Measurements from ENCODE around the gene ACTN4. TPM values are rescaled to one million over a fixed set of nuclear protein-coding genes. Genes with fewer than 3 reads are reported as not detected.
A peak's percentile ranks its signal among the peaks of the same experiment; 100 is the strongest.

The ACTN4 gene
- polyA plus RNA-seq, 2 of the 4 experiments (the other 2 are of a cell fraction): 605 to 967 TPM

GRCh38 chr19:38723990-38724854 lies 76.8 kb downstream of the ACTN4 start:
- CTCF ChIA-PET: interaction anchor here (1.1 to 38.0 kb wide), 16 partner anchors 7 to 322 kb away, joined by 3 to 764 read pairs (median 6); partner anchors contain the start of genes FAM98C, MRPS12 and SARS2
- peaks cover 43% of the 10 kb centered on the region for H3K4me1 ChIP-seq
- no peak overlapping the region for H3K4me3 ChIP-seq
- POLR2A ChIA-PET: interaction anchor here (0.6 to 1.0 kb wide), 3 partner anchors 78 to 108 kb away, joined by 3 read pairs; no protein-coding TSS in a partner anchor
- DNase-seq (ENCODE audit: low read depth in 1 of 2, low spot score in 1 of 2): no peak
- 92% methylated on average over 42 of the region's 42 CpGs for WGBS (ENCODE audit: missing lambda C conversion rate)
- no peak overlapping the region for H3K4me2 ChIP-seq
- TF ChIP-seq CTCF (IDR thresholded peaks at IDR 0.05) (no peak), EHMT2 (IDR thresholded peaks at IDR 0.05; ENCODE audit: low read depth) (no peak), MYC (IDR thresholded peaks at IDR 0.05; ENCODE audit: borderline replicate concordance, low read length) (no peak), ESRRA (IDR thresholded peaks at IDR 0.05; ENCODE audit: borderline replicate concordance, low read length) (no peak), FOSB (CRISPR knock-in tag; IDR thresholded peaks at IDR 0.05) (no peak)
- no peak for ATAC-seq
- no peaks in the 10 kb centered on the region for H3K9me3 ChIP-seq
- FAIRE-seq: no peak
- H3K27ac ChIP-seq: peak overlapping the region in 1 of 2 experiments; percentile 0; a peak in 1 of 6 replicates

DNA sequence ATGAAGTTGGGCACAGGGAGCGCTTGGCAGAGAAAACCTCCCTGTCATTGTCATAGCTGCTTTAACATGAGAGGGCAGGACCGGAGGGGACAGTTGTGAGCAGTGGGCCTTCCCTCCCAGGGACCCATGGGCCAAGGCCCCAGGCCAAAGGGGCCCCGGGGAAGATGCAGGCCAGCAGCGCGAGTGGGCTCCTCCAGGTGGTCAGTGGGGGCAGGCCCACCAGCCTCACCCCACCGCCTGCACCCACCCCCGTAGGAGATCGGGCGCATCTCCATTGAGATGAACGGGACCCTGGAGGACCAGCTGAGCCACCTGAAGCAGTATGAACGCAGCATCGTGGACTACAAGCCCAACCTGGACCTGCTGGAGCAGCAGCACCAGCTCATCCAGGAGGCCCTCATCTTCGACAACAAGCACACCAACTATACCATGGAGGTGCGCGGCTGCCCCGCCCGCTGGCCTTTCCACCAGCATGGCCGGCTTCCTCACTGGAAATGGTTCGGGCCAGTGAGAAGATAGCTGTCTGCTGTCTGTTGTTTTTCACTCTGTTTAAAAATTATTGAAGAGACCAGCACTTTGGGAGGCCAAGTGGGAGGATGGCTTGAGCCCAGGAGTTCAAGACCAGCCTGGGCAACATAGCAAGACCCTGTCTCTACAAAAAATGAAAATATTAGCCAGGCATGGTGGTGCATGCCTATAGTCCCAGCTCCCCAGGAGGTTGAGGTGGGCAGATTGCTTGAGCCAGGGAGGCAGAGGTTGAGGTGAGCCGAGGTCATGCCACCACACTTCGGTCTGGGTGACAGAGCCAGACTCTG lies 78.2 kb downstream of the ACTN4 start:
- 93% methylated on average over 21 of the region's 21 CpGs for WGBS (ENCODE audit: missing lambda C conversion rate)
- Histone ChIP-seq H3K4me1 (peaks cover 42% of the 10 kb centered on the region), H3K4me3 (no peak overlapping the region), H3K4me2 (no peak overlapping the region), H3K9me3 (no peaks in the 10 kb centered on the region), H3K27ac (peak overlapping the region in 1 of 2 experiments; percentile 79; a peak in 2 of 6 replicates)
- ChIA-PET POLR2A (interaction anchor here (0.9 to 1.1 kb wide), 2 partner anchors 9 to 42 kb away, joined by 3 read pairs; no protein-coding TSS in a partner anchor), CTCF (interaction anchor here (0.6 to 38.0 kb wide), 18 partner anchors 6 to 323 kb away, joined by 3 to 764 read pairs (median 4); partner anchors contain the start of genes ACTN4, FAM98C, MRPS12 and SARS2)
- DNase-seq (ENCODE audit: low read depth in 1 of 2, low spot score in 1 of 2) (no peak), FAIRE-seq (no peak), ATAC-seq (no peak)
- TF ChIP-seq CEBPB (IDR thresholded peaks at IDR 0.05) (no peak), KDM1A (IDR thresholded peaks at IDR 0.05; ENCODE audit: low read depth) (no peak), POLR2A (IDR thresholded peaks at IDR 0.05; ENCODE audit: low read length) (no peak)

DNA sequence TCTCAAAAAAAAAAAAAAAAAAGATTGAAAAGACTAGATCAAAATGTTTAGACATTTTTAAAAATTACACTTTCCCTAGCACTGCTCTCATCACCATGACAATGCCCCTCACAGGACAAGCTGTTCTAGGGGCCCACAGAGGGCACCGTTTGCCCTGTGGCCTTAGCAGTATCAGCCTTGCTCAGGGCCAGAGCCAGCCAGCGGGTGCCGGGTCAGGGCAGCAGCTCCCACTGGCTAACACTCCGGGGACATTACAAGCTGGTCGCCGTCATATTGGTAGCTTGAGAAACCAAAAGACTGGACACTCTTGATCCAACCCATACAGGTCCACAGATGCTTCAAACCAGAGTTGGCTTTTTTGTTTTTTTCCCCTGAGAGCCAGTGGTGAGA lies 78.8 kb downstream of the ACTN4 start:
- no peak for ATAC-seq
- FAIRE-seq: no peak
- peak overlapping the region in 1 of 2 experiments; percentile 79; a peak in 2 of 6 replicates for H3K27ac ChIP-seq
- no peak overlapping the region for H3K4me3 ChIP-seq
- ChIA-PET CTCF (interaction anchor here (0.6 to 38.0 kb wide), 16 partner anchors 5 to 323 kb away, joined by 3 to 764 read pairs (median 4); partner anchors contain the start of genes ACTN4, FAM98C, MRPS12 and SARS2), POLR2A (interaction anchor here (0.9 to 1.1 kb wide), 2 partner anchors 8 to 43 kb away, joined by 3 read pairs; no protein-coding TSS in a partner anchor)
- peaks cover 48% of the 10 kb centered on the region for H3K4me1 ChIP-seq
- no peak overlapping the region for H3K4me2 ChIP-seq
- TF ChIP-seq KDM5A (IDR thresholded peaks at IDR 0.05): no peak
- no peak for TF ChIP-seq ESRRA (IDR thresholded peaks at IDR 0.05; ENCODE audit: borderline replicate concordance, low read length)
- no peak for TF ChIP-seq SMC3 (IDR thresholded peaks at IDR 0.05)
- no peak for TF ChIP-seq RNF2 (IDR thresholded peaks at IDR 0.05; ENCODE audit: borderline replicate concordance, low read depth)
- TF ChIP-seq HEYL (CRISPR knock-in tag; IDR thresholded peaks at IDR 0.05): no peak
- TF ChIP-seq JUNB (IDR thresholded peaks at IDR 0.05): no peak
- TF ChIP-seq, protein P1, sequence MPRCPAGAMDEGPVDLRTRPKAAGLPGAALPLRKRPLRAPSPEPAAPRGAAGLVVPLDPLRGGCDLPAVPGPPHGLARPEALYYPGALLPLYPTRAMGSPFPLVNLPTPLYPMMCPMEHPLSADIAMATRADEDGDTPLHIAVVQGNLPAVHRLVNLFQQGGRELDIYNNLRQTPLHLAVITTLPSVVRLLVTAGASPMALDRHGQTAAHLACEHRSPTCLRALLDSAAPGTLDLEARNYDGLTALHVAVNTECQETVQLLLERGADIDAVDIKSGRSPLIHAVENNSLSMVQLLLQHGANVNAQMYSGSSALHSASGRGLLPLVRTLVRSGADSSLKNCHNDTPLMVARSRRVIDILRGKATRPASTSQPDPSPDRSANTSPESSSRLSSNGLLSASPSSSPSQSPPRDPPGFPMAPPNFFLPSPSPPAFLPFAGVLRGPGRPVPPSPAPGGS (IDR thresholded peaks at IDR 0.05): no peak
- DNase-seq (ENCODE audit: low read depth in 1 of 2, low spot score in 1 of 2): no peak
- H3K9me3 ChIP-seq: no peaks in the 10 kb centered on the region
- WGBS (ENCODE audit: missing lambda C conversion rate): 88% methylated on average over 6 of the region's 6 CpGs
